HAP-1 (cell line): Measurements from ENCODE around the gene ABI3BP.

Source experiments
- DNase-seq, 2 experiments: peaks; one replicate each; pipeline ENCODE4 v3.0.0-alpha.2; 2016 to 2020; ENCODE audit warnings: low spot score in 2 of 2
- H3K27me3 ChIP-seq: fragments of 250-450 bp; sonication (Bioruptor Pico); 2 replicates; pipeline ENCODE4 v1.5.1; 2020; ENCODE audit warnings: low read depth, mild to moderate bottlenecking, moderate library complexity
- H3K36me3 ChIP-seq: fragments of 250-450 bp; sonication (Bioruptor Pico); replicated peaks from 2 replicates; pipeline ENCODE4 v1.5.1; 2020; ENCODE audit warnings: mild to moderate bottlenecking
- H3K4me1 ChIP-seq: fragments of 250-450 bp; sonication (Bioruptor Pico); 2 replicates; pipeline ENCODE4 v1.5.1; 2020; ENCODE audit warnings: mild to moderate bottlenecking
- H3K4me3 ChIP-seq: fragments of 250-450 bp; sonication (Bioruptor Pico); 2 replicates; pipeline ENCODE4 v1.5.1; 2020; ENCODE audit warnings: mild to moderate bottlenecking, moderate library complexity
- H3K9me3 ChIP-seq: fragments of 250-450 bp; sonication (Bioruptor Pico); 2 replicates; pipeline ENCODE4 v1.5.1; 2020; ENCODE audit warnings: mild to moderate bottlenecking, moderate library complexity
- in situ Hi-C: fragments of 300-500 bp; cut with MboI; formaldehyde crosslinking; loops from 3 replicates; pipeline ENCODE4 v1.14.3; 2020; ENCODE audit warnings: low sequenced_read_pairs, inconsistent platforms, mixed read lengths

Gene ABI3BP

DNA sequence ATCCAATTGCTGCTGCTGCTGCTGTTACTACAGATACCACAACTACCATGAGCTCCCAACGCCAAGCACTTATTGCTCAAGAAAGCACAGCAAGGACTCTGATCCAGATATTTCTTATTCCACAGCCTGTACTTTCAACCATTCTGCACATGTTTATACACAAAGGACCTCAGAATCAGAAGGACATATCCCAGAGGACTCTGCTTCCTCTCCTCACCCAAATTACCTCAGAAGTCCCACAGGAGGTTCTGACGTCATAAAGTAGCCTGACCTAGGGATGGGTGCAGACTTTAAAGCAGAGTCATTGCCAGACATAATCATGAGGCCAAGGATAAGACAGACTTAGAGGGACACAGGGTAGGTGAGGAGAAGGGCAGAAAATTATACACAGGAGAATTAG, 115.9 kb downstream of the ABI3BP start:
- Histone ChIP-seq H3K4me3 (no peak overlapping the region), H3K9me3 (no peaks in the 10 kb centered on the region), H3K36me3 (no peaks in the 10 kb centered on the region), H3K4me1 (no peaks in the 10 kb centered on the region), H3K27me3 (peaks cover 3% of the 10 kb centered on the region)
- in situ Hi-C loops = no loop called here
- no peak for DNase-seq

DNA sequence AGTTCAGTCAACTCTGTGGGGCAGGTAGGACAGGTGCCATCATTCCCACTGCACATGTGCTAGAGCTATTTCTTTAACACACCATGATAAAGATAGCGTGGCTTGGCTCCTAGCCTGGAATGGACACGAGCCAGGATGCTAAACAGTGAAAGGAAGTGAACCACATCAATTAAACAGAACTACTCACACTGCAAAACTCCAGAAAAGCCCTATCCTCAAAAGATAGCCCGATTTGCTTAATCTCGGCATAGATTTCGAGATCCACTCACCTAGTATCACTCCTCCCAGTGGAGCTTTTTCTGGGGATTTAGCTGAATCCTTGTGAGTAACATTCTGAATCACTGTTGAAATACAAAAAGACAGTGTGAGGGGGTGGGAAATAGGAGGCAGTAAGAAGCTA, 118.0 kb downstream of the ABI3BP start:
- Histone ChIP-seq H3K4me1 (no peaks in the 10 kb centered on the region), H3K9me3 (no peaks in the 10 kb centered on the region), H3K36me3 (no peaks in the 10 kb centered on the region), H3K27me3 (peaks cover 5% of the 10 kb centered on the region), H3K4me3 (no peak overlapping the region)
- in situ Hi-C loops = no loop called here
- no peak for DNase-seq

DNA sequence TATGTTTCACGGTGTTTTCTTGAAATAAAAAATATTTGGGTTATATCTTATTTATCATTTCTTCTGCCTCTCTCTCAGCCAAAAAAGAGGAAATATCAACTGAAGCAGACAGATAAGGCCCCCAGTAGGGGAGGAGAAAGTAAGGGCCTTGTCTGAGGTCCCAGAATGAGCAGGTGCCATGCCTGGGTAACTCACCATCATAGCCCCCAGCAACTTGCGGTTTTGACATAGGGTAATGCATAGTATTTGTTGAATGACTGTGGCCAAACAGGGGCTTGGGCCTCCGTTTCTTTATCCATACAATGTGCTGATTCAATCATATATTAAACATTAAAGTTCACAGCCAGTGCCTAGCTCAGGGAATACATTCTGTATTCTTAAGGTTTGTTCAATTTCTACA, 119.6 kb downstream of the ABI3BP start:
- no peaks in the 10 kb centered on the region for H3K9me3 ChIP-seq
- H3K4me1 ChIP-seq = no peaks in the 10 kb centered on the region
- peaks cover 5% of the 10 kb centered on the region for H3K27me3 ChIP-seq
- in situ Hi-C loops = no loop called here
- no peak overlapping the region for H3K4me3 ChIP-seq
- no peak for DNase-seq
- H3K36me3 ChIP-seq = no peaks in the 10 kb centered on the region

DNA sequence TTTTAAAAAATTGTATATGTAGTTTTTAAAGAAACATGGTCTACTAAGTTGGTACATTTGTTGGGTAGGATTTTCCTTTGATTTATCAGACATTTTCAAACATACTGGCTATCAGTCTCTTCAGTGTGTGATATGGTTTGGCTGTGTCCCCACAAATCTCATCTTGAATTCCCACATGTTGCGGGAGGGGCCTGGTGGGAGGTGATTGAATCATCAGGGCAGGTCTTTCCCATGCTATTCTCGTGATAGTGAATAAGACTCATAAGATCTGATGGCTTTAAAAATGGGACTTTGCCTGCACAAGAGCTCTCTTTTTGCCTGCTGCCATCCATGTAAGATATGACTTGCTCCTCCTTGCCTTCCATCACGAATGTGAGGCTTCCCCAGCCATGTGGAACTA, 121.9 kb downstream of the ABI3BP start:
- Histone ChIP-seq H3K4me3 (no peak overlapping the region), H3K36me3 (no peaks in the 10 kb centered on the region), H3K9me3 (no peaks in the 10 kb centered on the region), H3K27me3 (peaks cover 5% of the 10 kb centered on the region), H3K4me1 (no peaks in the 10 kb centered on the region)
- no peak for DNase-seq
- in situ Hi-C loops = no loop called here

DNA sequence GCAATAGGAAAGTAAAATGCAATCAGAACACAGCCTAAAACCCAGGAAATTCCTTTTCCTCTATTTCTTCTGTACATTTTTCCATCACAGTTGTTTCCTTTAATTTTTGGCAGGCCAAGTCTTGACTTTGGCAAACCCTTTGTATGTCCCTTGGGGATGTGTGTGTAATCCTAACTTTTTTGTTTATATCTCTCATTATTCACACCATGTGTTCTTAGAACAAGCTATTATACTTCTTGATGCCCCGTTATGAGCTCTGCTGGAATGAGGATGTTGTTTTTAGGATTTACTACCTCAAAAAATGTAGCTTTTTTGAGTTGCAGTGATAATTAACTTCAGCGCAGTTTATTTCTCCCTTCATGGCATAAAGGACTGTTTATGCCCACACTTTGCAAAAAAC, 123.4 kb downstream of the ABI3BP start:
- in situ Hi-C loops = no loop called here
- no peak for DNase-seq
- H3K4me3 ChIP-seq = no peak overlapping the region
- H3K36me3 ChIP-seq = no peaks in the 10 kb centered on the region
- peaks cover 5% of the 10 kb centered on the region for H3K27me3 ChIP-seq
- no peaks in the 10 kb centered on the region for H3K4me1 ChIP-seq
- H3K9me3 ChIP-seq = no peaks in the 10 kb centered on the region

DNA sequence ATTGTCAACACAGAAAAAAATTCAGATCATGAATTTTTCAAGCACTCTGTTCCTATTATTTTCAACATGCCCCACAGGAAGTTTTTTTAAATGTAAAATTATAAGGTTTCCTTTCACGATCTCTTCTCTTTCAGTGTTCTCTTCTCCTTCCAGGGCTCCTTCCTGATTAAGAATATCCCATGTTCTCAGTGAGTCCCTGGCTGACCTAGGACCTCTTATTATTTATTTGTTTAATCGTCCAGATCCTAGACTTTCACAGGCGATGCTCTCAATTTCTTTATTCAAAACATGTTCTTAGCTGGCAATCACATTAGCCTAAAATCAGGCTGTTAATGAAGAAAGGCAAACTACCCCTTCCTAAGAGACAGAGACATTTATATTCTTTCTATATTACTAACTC, 124.3 kb downstream of the ABI3BP start:
- no peaks in the 10 kb centered on the region for H3K4me1 ChIP-seq
- H3K9me3 ChIP-seq = no peaks in the 10 kb centered on the region
- H3K27me3 ChIP-seq = peaks cover 2% of the 10 kb centered on the region
- no peak for DNase-seq
- in situ Hi-C loops = no loop called here
- H3K36me3 ChIP-seq = no peaks in the 10 kb centered on the region
- no peak overlapping the region for H3K4me3 ChIP-seq

DNA sequence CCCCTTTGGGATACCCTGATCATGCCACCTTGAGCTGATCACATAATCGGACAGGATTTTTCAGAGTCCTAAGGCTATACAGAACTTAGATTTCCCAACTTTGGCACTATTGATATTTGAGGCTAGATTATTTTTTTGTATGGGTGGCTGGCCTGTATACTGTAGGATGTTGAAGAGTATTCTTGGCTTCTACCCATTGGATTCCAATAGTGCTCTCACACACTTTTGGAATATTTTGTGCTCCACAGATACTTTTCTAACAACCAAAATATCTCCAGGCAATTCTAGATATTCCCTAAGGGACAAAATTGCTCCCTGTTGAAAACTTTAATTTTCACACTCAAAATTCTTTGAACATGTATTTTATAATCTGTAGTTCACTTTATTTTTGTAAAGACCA, 125.1 kb downstream of the ABI3BP start:
- Histone ChIP-seq H3K4me1 (no peaks in the 10 kb centered on the region), H3K36me3 (no peaks in the 10 kb centered on the region), H3K9me3 (no peaks in the 10 kb centered on the region), H3K4me3 (no peak overlapping the region), H3K27me3 (peaks cover 2% of the 10 kb centered on the region)
- in situ Hi-C loops = no loop called here
- no peak for DNase-seq

DNA sequence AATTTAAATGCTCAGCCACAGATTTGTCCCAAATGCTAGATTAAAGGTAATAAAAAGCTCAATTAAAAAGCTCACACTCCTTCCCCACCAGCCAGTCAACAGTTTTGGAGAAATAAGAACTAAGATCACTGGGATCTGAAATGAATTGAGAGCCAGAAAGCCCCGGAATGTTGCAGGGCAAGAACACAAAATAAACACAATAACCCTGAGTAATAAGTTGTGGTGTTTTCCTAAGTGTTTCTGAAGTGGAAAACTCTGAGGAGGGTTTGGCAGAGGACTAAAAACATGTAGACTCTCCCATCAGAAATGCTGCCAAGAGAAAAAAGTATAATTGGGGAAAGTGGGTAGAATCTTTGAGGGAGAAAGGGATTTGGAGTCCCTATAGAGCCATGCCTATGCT, 127.8 kb downstream of the ABI3BP start:
- in situ Hi-C loops = no loop called here
- H3K4me1 ChIP-seq = no peaks in the 10 kb centered on the region
- no peak overlapping the region for H3K4me3 ChIP-seq
- peaks cover 4% of the 10 kb centered on the region for H3K27me3 ChIP-seq
- no peaks in the 10 kb centered on the region for H3K36me3 ChIP-seq
- H3K9me3 ChIP-seq = no peaks in the 10 kb centered on the region
- no peak for DNase-seq

DNA sequence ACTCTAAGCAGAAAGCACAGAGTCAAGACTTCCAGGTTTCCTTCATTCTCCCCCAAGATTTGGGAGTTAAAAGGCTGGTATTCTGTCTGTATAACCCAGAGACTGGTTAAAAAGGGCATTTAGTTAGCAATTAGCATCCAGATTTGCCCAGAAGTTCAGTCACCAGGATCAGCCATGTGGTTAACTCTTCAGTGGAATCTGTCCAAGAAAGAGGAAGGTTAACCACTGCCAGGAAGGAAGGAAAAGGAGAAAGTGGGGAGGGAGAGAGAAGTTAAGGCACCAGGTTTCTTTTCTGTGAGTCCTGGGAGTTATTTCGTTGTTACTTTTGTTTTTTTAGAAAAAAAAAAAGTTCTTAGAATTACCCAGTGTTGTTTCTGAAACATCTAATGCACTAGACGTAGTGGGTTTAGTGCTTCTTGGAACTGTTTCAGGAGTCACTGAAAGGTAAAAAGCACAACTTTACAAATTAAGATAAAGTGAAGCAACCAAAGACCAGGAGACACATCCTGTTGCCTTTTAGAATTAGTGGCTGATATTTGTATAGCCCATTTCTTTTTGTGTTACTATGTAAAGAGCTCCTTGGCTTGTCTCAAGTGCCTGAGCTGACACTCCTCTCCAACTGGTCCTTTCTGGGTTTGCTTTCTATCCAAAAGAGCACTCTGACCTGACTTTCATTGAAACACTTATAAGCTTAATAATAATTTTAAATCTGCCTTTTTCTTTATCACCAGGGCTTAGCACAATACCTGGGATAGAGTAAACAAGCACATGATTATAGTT, 128.6 kb downstream of the ABI3BP start:
- Histone ChIP-seq H3K4me1 (no peaks in the 10 kb centered on the region), H3K27me3 (peaks cover 4% of the 10 kb centered on the region), H3K4me3 (no peak overlapping the region), H3K9me3 (no peaks in the 10 kb centered on the region), H3K36me3 (no peaks in the 10 kb centered on the region)
- DNase-seq = no peak
- in situ Hi-C loops = no loop called here

DNA sequence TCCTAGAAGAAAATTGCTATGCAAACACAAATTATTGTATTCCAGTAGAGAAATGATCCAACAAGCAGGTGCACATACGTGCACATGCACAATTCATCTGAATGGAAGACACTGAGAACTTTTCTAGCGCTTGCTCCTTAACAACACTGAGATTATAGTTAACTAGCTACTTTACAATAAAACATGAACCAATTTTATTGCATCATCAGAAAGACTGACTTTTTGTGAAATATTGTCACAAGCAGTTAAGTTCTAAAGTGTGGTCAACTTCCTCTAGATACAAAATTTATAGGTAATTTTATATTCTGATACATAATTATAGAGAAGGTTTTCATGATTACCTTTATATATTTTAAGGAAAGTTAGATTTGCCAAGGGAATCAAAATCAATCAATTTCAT, 135.4 kb downstream of the ABI3BP start:
- H3K4me1 ChIP-seq = no peaks in the 10 kb centered on the region
- H3K9me3 ChIP-seq = no peaks in the 10 kb centered on the region
- peaks cover 4% of the 10 kb centered on the region for H3K27me3 ChIP-seq
- in situ Hi-C loops = no loop called here
- no peak overlapping the region for H3K4me3 ChIP-seq
- no peak for DNase-seq
- H3K36me3 ChIP-seq = no peaks in the 10 kb centered on the region

DNA sequence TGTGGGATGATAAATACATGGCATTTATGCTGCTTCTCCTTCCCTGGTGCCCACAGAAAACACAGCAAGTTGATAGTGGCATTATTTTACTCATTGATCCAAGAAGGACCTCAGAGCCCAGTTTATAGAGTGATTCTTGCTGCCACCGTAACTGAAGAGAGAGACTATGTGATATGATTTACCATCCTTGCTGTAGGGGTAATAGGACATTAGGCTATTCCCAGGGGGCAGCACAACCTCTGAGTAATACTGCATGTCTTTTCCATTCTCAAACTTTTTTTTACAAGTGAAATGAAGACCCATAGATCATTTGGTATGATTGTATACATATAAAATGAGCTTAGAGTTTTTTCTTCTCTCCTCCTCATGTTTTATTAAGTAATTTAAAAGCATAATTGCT, 136.4 kb downstream of the ABI3BP start:
- in situ Hi-C loops = no loop called here
- Histone ChIP-seq H3K9me3 (no peaks in the 10 kb centered on the region), H3K27me3 (no peaks in the 10 kb centered on the region; the same call in 1 of the 2 replicates), H3K36me3 (no peaks in the 10 kb centered on the region), H3K4me1 (no peaks in the 10 kb centered on the region), H3K4me3 (no peak overlapping the region)
- DNase-seq = no peak

DNA sequence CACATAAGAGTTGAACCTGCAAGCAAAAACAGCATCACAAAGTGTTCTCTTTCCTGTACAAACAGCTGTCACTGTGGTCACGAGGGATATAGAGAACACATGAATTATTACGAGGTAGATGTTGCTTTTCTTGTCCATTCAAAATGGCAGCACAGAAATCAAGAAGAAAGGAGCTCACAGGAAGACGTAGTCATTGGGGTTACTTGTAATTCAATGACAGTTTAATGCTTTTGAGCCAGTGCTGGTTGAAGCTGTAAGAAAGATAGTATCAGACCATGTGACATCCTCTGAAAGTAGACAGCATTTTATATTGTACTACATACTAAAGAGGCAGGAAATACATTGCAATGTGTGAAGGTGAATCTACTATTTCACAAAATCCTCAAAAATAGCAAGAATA, 140.4 kb downstream of the ABI3BP start:
- Histone ChIP-seq H3K4me3 (no peak overlapping the region), H3K27me3 (no peaks in the 10 kb centered on the region; the same call in 1 of the 2 replicates), H3K4me1 (no peaks in the 10 kb centered on the region), H3K9me3 (no peaks in the 10 kb centered on the region), H3K36me3 (no peaks in the 10 kb centered on the region)
- in situ Hi-C loops = no loop called here
- DNase-seq = no peak

DNA sequence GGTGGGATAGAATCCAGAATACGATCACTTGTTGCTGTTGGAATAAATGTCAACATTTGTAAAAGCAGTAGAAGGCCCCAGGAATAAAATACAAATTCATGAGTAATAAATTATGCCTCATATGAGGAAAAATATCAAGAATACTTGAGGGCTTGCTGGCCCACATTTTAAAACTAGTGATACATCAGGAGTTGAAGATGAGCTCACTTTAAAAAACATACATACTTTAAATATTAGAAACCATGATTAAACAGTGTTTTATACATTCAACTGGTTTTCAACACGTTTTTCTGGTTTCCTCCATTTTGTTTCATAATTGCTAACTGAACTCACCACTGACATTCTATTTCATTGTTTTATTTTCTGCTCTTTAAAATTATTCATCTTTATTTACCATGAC, 142.5 kb downstream of the ABI3BP start:
- Histone ChIP-seq H3K27me3 (no peaks in the 10 kb centered on the region; the same call in 1 of the 2 replicates), H3K4me1 (no peaks in the 10 kb centered on the region), H3K4me3 (no peak overlapping the region), H3K36me3 (no peaks in the 10 kb centered on the region), H3K9me3 (no peaks in the 10 kb centered on the region)
- no peak for DNase-seq
- in situ Hi-C loops = no loop called here

DNA sequence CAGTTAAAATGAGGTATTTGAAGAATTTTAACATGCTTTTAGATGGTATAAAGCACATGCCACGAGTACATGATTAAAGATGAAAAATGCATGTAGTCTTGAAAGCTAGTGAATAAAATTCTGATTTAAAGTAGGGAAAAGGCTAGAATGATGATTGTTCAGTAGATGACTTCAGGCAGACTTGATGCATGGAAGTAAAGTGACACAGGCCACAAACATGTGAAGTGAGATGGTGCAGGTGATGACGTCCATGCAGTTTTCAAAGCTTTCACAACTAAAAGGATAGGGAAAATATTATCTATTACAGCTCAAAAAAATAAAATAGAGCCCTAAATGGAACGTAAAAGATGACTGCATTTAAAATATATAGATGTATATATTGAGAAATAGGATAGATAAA, 143.1 kb downstream of the ABI3BP start:
- in situ Hi-C loops = no loop called here
- Histone ChIP-seq H3K9me3 (no peaks in the 10 kb centered on the region), H3K36me3 (no peaks in the 10 kb centered on the region), H3K4me3 (no peak overlapping the region), H3K4me1 (no peaks in the 10 kb centered on the region), H3K27me3 (no peaks in the 10 kb centered on the region; the same call in 1 of the 2 replicates)
- no peak for DNase-seq
